ENCODE measurements around the gene CEBPE.
A peak's percentile ranks its signal among the peaks of the same experiment; 100 is the strongest.

The CEBPE gene

DNA sequence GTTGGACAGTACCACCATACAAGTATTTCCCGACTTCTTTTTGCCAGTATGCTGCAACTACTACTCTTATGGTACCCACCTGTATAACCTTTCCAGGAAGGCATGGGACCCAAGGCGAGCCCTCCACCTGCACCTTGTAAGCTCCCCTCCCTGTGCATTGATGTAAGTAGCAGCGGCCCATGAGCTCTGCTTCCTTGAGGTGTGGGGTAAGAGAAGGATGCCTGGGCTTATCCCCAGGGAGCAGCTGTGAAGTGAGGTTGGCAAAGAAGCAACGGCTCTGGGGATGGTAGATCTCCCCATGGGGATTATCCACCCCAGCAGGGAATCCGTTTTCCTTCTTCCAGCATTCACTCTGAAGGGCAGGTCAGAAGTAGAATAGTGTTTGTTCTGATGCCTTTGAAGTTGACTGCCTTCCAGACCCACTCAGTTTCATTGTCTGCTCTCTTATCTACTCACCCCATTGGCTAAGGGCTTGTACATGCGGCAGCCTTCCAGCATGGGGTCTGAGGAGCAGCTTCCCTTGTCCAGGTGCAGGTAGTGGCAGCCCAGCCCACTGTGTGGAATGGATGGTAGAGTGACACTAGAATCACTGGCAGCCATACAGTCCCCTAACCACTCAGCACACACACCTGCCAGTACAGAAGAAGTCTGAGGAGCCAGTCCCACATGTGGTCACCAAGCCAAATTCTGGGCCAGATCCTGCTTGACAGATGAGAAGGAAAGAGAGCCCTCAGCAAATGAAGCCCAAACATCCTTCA lies 17.7 kb downstream of the CEBPE start:
- DNase-seq = no peak

DNA sequence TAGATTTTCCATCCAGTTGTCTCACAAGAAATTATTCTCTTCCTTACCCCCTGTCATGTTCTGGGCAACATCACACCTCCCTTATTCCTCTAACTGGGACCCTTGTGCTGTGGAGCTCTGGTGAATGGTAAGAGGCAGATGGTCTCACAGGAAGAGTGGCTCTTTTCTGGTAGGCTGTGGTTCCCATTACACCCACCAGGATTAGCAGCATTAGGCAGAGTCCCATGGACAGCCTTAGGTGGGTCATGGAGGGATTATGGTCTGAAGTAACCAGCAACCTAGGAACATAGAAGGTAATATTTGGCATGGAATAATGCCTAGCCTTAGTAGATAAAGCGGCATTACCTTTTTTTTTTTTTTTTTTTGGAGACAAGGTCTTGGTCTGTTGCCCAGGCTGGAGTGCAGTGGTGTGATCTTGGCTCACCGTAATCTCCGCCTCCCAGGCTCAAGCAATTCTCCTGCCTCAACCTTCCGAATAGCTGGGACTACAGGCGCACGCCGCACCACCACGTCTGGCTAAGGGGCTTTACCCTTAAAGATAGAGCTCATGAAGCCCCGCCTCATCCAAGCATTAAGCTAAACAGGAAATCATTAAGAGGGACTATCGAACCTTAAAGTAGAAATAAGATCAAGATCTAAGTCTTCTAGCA lies 19.7 kb downstream of the CEBPE start:
- no peak for DNase-seq

DNA sequence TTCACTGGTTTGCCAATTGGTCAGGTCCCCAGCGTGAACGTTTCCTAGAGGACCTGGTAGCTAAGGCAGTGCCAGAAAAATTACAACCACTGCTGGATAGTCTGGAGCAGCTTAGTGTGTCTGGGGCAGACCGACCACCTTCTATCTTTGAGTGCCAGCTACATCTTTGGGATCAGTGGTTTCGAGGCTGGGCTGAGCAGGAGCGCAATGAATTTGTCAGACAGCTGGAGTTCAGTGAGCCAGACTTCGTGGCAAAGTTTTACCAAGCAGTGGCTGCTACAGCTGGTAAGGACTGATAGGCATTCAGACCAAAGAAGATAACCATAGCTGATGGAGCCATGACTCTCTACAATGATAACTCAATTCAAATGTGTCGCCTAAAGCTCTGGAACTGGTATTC lies 21.3 kb downstream of the CEBPE start:
- no peak for DNase-seq

DNA sequence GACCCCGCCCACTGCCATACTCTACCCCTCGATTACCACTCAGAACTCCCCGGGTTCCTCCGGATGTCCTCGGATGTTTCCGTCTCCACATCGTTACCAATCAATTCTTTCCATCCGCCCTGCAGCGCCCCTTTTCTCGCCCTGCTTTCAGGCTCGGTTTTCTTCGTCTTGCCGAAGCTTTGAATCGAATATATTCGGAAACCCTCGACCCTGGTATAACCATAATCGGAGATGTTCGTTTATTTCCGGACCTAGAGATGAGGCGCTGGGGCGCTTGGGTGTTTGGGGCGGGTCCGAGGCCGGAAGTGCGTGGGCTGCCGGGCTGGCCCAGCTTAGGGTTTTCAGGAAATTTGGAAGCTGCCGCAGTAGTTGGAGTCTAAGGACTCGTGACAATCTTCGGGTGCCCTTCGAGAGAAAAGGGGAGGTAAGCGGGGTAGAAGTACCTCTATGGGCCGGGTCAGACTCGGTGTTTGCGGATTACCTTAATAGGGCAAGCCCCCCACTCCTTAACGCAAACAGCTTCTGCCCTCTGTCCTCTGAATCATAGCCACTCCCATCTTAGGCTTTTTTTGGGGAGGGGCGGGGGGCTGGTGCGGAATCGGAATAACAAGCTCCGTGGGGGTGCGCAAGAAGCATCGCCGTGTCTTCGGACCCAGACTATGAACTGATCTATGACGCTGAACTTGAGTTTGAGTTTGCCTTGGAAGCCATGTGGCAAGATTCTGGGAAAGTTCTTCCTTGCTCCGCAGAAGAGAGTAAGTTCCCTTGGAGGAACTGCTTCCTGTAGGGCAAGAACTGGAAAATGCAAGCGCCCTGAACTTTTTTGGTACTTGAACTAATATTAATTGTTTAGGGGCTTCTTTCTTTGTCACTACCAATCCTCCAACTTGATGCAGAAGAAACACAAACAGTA lies 23.6 kb downstream of the CEBPE start, which contains the start of gene C14orf119:
Gene C14orf119 (plus strand): TSS at position 310 of the 913 bp plus-strand sequence. CDS start 2,154 bp downstream, outside the sequence.
- DNase-seq = peak; percentile 100

DNA sequence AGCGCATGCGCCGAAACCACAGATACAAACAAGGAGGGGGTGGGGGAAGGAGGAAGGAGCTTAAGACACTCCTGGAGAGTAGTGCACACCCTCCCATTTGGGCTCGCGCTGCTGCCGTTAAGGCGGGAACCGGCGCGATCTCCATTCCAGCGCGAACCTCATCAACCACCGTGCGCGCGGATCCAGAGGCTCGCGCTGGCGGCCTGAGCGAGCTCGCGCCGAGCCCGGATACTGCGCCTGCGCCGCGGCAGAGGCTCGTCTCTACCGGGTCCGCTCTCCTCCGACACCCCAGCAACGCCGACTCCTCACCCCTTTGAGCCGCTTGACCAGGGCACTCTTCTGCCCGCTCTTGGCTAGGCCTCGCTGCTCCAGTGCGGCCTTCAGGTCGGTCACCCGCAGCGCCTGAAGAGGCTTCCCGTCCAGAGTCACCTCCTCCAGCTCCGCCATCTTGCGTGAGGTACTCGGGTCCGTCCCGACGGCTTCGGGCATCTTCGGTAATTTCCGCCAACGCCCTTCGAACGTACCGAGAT lies 24.3 kb downstream of the CEBPE start, which contains the start of gene ACIN1:
Gene ACIN1 (minus strand): TSS at position 471 of the 530 bp plus-strand sequence. CDS start 24 bp downstream, at position 447.
- DNase-seq = no peak

DNA sequence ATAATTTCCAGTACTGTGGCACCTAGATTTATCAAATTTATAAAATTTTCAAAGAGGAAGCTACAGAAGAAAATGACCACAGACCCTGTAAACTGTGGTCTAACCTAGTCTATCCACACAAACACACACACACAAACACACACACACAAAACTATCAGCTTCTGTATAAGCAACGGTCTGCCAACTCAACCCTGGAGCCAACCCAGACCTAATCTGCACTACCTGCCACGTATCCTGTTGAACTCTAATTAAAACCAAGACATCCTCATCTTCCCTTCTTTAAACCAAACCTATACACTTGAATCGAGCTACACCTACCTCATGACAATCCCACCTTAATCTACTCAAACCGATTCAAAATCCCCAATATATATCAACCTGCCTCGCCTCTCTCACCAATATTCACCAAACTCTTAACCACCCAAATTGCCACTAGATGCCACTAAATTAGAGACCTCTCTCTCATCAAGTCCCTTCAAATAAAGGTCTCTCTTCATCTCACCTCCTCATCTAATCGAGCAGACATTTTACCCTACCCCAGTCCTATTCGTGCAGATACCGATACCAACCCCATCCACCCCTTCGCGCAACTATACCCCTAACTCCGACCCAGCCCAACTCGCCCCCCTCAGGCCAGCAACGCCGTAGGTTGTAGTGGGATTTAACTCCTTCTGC lies 24.9 kb downstream of the CEBPE start:
- DNase-seq = peak; percentile 71

DNA sequence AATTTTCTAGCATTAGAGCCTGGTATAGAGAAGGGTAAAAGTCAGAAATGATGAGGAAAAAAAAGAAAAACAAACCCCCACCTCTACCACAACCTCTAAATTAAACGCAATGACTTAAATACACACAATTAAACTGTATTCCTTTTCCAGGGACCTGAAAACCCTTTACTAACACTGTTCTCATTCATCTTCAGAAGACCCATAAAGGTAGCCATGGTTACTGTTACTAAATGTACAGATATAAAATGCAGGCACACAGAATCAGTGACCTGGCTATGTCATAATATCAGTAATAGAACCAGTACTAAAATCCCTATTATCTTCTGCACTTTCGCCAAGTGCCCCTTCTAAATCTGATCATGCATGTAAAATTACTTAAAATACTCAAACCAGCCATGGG lies 25.5 kb downstream of the CEBPE start:
- no peak for DNase-seq

DNA sequence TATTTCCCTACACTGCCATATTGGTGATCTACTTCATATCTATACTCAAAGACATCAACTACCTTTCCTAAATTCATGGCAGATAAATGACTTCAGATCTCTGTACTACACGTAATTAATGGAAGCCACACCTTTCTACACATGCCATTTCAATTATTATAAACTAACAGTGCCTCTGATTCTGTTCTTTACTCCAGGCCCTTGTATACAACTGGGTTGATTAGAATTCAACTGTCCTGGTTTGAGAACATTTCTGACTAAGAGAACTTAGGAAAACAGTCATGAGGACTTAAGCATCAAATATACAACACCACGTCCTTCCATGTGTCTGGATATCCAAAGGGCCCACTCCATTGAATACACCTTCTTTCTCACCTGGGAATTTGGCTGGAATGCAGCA lies 26.0 kb downstream of the CEBPE start:
- DNase-seq = no peak

DNA sequence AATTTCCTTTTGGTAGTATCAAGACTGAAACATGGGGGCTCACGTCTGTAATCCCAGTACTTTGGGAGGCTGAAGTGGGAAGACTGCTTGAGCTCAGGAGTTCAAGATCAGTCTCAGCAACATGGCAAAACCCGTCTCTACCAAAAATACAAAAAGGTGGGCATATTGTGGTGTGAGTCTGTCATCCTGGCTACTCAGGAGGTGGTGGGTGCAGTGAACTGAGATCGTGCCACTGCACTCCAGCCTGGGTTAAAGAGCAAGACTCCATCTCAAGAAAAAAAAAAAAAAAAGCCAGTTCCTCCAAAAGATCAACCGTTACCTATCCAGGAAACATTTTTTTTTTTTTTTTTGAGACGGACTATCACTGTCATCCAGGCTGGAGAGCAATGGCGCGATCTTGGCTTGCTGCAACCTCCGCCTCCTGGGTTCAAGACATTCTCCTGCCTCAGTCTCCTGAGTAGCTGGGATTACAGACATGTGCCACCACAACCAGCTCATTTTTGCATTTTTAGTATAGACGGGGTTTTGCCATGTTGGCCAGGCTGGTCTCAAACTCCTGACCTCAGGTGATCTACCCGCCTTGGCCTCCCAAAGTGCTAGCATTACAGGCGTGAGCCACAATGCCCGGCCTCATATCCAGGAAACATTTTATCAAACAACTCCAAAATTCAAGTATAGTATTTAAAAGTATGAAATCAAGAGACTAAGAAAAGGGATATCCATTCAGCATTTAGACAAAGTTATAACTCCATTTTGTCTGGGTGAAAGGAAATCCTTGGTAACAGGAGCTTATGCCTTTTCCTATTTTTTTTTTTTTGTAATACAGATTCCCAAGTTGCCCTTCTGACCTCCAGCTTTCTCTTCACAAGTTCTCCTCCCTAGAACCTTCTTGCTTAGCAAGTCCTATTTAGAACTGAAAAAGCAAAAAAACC lies 27.5 kb downstream of the CEBPE start:
- DNase-seq = no peak

DNA sequence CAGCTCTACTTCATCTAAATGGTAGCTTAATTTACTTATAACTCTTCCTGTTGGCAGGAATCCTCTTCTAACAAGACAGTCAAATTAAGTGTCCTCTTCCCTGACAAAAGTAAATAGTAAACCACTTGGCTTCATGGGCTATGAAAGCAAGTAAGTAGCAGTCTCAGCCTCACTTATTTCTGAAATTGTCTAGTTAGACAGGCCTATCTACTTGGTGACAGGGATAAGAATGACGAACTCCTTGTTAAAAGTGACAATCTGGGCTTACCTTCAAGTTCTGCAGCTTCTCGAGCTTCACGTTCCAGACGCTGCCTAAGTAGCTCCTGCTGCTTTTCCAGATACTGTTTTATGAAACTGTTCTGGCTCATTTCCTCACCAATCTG lies 28.8 kb downstream of the CEBPE start:
- DNase-seq = no peak

DNA sequence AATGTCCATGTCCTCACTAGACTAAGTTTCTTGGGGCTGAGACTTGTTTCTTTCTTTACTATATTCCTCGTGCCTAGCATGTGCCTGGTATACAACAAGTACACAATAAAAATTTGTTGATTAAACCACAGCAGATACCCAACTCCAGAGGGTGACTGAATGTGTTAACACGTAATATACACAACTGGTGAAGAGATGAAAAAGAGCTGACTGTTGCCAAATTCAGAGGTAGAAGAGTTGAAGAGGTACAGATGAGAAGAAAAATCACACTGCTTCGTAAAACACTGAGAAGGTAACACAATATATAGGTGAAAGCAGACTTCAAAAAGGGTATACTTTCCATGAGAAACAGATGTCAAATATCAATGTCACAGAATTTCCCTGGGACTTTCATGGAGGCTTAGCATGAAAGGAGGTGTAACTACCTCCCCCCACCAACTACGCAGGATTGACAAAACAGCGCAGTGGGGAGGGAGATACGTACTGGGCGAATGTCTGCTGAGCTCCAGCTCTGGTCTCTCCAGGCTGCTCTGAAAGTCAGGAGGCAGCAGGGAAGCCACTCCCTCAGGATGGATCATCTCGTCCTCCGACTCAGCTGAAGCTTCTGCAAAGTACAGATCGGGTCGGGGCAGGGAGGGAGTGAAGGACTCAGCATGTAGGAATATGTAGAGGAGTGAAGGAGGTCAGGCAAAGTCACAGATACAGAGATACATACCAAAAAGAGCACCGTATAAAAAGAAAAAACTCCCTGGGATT lies 29.4 kb downstream of the CEBPE start:
- DNase-seq = no peak

DNA sequence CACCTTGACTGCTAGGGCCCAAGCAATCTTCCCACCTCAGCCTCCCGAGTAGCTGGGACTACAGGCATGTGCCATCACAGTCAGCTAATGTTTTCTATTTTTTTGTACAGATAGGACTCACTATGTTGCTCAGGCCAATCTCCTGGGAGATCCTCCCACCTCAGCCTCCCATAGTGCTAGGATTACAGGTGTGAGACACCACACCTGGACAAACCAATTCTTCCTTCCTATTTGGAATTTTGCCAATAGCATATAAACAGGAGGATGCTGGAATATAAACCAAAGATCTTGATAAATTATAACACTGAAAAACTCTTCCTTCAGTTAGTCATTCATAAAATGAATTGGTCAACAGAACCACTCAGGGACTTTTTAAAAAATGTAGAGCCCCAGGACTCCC lies 32.5 kb downstream of the CEBPE start:
- DNase-seq = no peak

DNA sequence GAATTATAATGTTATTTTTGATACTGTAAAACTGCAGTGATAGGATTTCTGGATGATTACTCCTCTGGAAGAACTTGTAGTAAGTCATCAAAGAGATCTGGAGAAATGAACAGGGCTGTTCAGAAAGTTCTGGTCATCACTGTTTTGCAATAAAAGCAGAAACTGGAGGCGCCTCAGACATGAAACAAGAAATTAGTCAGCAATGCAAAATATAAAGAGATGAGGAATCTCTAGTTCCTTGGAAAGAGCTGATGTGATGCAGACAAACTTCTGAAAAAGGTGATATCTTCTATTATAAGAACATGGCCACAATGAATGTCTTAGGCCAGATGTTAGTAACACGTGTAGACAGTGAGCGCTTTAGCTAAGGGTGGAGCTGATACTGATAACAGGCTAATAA lies 33.6 kb downstream of the CEBPE start:
- DNase-seq = no peak

DNA sequence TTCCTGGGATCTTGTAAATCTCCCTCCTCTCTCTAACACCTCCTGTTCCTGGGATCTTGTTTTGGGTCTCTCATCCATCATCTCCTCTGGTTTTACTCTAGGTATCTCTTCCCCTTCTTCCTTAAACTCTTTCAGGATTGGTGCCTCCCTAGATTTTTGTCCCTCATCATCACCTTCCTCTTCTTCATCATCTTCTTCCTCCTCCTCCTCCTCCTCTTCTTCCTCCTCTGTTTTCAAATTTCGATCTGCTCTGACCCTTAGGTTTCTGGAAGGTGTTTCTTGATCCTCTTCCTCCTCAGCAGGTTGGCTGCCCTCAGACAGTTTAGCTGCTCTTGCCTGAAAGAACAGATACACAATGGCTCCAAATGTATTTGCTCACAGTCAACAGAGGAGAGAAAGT lies 38.6 kb downstream of the CEBPE start:
- DNase-seq = no peak

DNA sequence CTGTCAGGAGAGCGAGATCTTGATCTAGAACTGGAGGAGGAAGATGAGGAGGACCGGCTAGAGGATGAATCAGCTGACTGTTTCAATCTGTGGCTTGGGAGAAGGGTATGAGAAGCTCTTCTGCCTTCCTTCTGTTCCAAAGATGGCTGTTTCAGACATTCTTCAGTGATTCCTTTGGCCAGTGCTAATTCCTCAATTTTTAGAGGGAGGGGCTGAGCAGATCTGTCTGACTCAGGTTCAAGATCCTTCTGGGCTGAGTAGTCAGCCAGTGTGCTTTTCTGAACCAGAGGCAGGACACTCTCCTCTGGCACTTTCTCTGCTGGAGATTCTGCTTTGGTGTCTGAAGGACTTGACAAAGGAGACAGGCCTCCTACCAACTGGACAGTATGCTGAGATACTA lies 39.3 kb downstream of the CEBPE start:
- no peak for DNase-seq

DNA sequence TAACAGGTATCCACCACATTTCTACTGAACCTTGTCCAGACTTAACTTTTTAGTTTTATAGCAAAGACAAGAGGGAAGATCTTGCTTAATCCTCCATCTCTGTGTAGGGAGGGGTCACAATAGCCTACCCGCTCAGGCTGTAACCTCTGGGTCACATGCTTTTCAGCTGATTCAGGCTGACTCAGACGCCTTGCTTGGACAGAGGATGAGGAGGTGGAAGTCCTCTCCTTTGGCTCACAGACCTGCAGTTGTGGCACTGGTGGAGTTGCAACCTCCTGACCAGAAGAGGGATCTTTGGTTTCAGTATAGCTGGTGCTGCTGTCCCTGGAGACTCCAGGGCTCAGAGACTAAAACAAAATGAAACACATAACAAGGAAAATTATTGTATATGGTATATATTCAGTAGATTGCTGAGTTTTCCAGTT lies 40.4 kb downstream of the CEBPE start:
- DNase-seq = no peak

DNA sequence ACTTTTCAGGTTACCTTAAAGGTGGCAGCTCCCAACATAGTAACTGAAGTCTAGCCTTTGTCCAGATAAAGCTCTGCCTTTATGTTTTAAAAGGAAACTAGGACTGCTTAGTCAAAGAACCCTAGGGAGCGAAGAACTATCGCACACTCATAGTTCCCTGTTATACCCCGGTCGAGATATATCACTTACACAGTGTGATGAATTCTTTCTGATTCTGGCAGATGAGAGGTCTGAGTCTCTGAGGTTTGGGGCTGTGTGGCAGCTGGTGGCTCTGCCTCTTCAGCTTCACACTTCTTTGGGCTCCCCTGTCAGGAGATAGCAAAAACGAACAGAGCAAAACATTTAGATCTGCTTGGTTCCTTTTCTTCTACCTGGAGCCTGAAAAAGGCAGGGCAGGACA lies 41.1 kb downstream of the CEBPE start:
- no peak for DNase-seq

DNA sequence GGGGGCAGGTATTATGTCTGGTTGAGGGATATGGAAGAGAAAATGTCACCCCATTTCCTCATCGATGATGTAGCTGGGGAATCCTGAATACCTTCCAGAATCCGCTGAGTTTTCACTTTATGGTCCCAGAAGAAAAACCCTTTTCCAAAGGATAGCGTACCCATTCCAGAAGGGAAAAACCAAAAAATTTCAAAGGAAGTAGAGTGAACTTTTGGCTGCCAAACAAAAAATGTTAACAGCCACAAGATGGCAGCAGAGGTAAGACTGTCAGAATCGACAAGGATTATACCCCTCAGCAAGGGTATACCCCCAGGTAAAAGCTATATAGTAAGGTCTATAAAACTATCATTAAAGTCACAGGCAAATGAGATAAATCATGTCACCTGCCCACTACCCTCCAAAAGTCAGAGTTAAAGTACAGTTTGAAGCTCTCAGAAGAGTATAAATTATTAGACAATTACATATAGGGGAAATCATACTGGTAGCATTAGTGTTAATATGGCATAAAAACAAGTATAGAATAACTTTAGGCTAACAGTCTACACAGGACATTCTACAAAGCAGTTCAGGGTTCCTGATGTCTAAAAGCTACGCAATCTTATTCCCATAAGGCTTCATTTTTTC lies 42.2 kb downstream of the CEBPE start:
- no peak for DNase-seq

DNA sequence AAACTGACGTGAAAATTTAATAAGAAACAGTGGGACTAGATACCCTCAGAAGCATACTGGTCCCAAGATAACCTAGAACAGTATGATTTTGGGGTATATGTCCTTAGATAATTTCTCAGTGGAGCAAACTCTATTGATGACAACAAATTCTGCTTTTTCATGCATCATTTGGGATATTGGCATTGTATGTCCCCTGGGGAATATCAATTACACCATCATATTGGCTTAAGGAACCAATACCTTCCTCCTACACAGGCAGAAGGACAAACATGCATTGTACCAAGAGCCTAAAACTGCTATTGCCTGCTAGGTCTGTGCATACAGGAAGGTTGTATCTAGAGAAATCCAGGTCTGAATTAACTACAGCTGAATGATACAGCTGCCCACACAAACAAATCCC lies 44.1 kb downstream of the CEBPE start:
- no peak for DNase-seq

DNA sequence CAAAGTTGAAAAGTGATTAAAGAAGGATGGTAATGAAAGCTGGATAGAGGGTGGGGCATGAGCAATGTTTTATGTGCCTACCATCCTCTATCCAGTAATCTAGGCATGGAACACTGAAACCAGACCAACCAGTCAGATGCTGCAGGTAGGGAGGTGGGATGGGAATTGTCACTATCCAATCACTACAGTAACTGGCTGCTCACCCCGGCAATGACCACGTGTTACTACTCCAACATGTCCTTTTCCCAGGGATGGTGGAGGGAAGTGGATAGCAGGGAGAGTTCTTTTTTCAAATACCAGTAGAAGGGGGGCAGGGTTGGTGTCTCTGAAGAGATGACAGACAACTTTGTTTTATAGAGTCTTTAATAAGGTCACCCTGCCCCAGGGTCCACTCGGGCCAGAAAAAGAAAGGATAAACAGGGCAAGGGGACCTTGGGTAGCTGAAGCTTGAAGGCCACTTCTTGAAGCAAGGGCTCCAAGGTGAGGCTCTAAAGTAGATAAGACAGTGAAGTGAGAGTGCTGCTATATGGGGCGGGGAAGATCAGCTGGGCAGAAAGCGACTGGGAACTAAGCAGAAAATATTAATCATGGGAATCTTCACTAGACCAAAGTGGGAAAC lies 47.0 kb downstream of the CEBPE start:
- DNase-seq = no peak

All from stimulated activated CD4-positive, alpha-beta T cell treated with anti-CD3 and anti-CD28 coated beads, Interleukin-4, amount 100 ng/mL, for 1 hour (primary cell).